HG03565 (cell line): ENCODE results near the gene PAX8.

Experiments
- ATAC-seq: cut with Tn5 transposase; IDR thresholded peaks from one replicate; pipeline ENCODE4 v1.9.1; 2021; ENCODE audit warnings: mild to moderate bottlenecking, moderate library complexity; ENCODE audit not compliant: unreplicated experiment

PAX8 gene

GRCh38 chr2:113268621-113269360 is 9.9 kb downstream of the PAX8 start:
- ATAC-seq, result no peak

DNA sequence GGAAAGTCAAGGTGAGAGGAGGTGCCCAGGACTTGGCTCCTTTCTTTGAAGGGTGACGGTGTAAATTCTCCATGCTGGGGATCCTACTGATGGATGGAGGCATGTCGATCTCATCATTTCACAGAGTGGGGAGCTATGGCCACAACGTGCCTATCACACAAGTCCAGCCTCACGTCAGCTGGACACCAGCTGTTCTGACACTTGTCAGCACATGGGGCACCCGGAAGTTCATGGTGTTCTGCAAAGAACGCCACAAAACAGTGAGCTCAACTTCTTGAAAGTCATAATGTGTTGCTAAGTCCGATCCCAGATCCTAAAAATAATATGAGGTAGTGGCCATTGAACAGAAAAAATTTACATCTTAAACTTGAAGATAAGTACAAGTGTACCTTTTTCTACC is 12.3 kb downstream of the PAX8 start:
- ATAC-seq, result no peak

DNA sequence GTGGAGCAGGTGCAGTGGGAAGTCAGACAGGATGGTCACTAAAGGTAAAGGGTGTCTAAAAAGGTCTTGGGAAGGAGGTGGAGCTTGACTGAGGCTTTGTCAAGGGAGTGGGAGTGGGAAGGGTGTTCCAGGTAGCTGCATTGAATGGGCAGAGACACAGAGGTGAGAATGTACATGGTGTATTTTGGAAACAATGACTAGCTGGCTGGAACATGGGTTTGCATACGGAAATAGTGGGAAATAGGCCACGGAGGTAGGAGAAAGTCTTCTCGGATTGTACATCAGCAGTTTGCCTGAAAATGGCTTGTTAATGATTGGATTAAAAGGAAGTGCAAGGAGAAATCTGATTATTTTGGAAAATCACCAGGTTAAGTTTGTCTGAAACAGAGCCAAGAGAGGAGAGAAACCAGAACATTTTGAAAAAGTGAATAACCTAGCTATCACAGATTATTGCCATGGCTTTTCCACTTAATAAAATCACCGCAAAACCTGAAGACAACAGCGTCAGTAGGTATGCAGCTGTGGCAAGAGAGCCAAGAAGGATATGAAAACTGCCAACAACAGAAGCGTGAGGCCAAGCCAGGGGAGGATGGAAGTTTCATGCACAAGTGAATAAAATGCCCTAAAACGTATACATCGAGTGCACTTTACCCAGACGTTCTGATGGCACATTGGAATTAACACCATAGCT is 13.9 kb downstream of the PAX8 start:
- no peak for ATAC-seq

- ATAC-seq, result no peak
Observed at GRCh38 chr2:113263546-113263945, 15.2 kb downstream of the PAX8 start.

DNA sequence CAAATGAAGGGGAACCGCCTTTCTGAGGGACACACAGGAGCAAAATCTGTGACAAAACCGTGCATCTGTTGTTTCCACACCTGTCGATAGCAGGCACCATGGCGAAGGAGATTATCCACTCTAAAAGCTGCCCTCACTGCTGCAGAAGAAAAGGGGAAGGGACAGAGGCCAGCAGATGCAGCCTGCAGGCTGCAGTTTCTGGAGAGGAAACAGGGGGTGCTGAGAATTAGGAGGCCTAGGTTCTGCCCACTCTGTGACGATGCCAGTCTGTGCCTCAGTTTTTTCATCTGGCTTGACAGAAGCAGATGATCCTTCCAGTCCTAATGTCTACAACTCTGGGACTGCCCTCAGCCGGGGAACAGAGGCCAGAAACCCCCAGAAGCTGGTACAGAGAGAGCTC is 17.7 kb downstream of the PAX8 start:
- no peak for ATAC-seq

GRCh38 chr2:113258471-113259147 is 20.1 kb downstream of the PAX8 start:
- ATAC-seq, result no peak

GRCh38 chr2:113257516-113258264 is 21.0 kb downstream of the PAX8 start:
- ATAC-seq, result no peak

DNA sequence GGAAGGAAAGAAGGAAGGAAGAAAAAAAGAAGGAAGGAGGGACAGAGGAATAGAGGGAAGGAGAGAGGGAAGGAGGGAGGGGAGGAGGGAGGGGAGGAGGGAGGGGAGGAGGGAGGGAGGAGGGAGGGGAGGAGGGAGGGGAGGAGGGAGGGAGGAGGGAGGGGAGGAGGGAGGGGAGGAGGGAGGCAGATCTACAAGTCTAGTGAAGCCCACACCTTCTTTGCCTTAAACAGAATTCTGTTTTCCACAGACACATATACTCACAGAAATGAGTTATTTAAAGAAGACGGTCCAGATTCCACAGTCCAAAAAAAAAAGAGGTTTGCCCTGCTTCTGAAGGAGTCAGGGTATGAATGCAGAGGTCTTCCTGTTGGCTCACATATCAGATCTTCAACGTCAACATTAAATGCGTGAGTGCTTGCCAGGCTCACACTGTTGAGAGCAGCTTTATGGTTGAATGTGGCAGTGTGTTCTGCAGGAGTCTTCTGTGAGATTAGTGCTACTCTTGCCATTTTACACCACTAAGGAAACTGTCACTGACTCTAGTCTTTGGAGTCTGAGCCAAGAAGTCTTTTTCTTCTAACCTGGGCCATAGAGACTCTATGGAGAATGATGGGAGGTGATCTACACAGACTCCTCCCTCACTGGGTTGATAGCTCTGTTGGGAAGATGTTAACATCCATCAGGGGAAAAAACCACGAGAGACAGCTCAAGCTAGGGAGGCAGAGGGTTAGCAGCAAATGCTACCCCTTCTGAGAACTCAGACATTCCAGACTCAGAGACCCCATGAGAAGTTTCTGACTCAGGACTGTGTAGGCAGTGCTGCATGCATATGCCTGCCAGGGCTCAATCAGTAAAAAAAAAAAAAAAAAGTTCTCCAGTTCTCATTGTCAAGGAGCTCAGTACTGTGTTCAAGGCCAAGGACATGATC is 23.3 kb downstream of the PAX8 start:
- ATAC-seq, result no peak

DNA sequence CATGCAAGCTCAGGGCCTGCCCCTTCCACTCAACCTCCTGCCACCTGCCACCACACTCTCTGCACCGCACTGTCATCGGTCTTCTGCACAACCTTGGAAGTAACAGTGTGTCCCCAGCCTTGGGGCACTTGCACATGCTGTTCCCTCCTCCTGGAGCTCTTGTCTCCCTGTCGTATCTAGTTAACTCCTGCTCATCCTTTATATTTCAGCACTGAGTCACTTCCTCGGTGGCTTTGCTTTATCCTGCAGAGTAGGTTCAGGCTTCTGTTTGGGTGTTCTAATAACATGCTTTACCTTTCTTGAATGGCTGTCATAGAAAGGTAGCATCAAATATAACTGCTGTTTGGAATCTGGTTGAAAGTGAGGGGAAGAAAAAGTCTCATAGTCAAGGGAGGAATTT is 25.3 kb downstream of the PAX8 start:
- ATAC-seq, result no peak

DNA sequence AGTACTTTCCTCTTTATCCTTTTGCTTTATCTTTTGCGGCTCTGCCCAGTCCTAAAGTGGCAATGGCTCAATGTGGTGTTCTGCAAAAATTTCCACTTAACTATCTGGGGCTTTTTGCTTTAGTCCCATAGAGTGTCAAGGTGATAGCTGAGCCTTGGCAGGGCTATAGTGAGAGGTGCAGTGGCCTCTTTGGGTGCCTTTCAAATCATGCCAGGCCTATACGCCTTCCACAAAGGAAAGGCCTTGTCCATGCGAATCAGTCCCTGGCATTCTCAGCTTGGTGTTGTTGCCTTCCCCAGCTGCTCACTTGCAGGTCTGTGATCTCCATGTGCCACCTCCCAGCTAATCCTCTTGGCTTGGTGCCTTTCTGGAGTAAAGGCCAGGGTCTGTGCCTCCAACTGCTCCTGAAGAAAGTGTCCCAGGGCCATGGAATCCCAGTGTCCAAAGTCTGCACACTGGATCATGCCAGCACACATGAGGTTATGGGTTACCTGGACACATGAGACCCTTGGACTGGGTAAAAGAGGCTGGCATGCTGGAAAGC is 26.6 kb downstream of the PAX8 start:
- no peak for ATAC-seq

DNA sequence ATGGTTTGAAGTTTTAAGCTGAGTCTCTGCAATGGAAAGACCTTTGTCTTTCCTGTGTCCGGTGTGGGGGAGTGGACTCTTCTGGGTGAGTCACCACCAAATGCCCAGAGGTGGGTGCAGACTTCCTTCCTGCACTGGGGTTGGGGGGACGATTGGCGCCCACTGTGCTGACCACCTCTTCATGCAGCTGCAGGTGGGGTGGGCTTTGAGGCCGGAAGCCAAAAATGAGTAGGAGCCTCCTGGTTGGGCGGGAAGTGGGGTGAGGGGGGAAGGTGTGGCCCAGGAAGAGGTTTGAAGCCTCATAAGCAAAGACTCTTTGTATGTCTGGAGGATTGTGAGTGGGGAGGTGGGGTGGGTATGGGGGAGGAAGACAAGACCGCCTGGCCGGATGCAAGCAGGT is 27.6 kb downstream of the PAX8 start:
- no peak for ATAC-seq

DNA sequence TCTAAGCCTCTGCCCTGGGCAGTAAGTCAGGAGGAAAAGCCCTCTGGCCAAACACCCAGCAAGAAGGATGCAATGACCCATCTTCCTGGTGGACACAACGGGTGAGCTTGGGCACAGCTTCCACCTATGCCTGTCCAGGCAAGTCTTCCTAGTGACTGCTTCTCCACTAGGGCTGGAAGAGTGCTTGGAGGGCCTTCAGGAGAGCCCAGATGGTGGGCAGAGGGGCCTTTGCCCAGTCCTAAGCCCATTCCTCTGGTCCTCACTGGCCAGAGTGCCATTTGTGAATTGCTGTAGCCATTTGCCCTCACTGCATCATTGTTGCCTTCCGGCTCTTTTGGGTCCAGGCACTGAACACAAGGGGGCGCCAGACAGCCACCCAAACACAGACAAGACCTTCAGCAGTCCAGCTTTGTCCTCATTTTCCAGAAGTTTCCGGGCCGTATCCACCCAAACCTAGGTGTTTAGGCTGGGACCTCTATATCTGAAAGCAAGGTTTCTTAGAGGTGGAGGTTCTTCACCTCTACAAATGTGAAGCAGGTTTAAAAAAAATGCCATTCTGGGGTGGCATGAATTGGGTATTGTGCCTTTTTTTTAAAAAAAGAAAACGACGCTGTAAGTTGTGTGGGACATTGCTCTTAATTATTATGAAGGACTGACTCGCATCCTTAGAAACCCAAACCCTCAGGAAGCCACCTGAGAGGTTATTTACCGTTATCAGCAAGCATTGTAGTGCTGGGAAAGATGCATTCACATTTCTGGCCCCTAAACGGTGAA is 29.5 kb downstream of the PAX8 start:
- ATAC-seq, result no peak

- no peak for ATAC-seq
Observed at GRCh38 chr2:113246606-113247005, 32.1 kb downstream of the PAX8 start.

DNA sequence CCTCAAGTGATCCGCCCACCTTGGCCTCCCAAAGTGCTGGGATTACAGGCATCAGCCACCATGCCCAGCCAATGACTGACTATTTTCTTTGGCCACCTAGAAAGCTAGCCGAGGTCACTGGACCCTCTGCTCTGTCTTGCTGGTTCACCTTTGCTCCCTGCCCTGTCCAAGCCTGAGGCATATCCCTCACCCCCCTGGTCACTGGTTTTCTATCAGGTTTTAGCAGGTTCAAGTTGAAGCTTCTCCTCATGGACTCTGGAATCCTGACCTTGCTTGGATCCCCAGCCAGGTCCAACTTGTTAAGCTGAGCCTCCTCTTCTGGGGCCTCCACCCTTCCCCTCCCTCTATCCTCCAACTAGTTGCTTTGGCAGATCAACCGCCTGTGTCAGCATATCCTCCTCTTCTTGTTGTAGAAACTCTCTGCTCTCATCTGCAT is 33.4 kb downstream of the PAX8 start:
- ATAC-seq, result no peak

- no peak for ATAC-seq
Observed at GRCh38 chr2:113242327-113242726, 36.4 kb downstream of the PAX8 start.

DNA sequence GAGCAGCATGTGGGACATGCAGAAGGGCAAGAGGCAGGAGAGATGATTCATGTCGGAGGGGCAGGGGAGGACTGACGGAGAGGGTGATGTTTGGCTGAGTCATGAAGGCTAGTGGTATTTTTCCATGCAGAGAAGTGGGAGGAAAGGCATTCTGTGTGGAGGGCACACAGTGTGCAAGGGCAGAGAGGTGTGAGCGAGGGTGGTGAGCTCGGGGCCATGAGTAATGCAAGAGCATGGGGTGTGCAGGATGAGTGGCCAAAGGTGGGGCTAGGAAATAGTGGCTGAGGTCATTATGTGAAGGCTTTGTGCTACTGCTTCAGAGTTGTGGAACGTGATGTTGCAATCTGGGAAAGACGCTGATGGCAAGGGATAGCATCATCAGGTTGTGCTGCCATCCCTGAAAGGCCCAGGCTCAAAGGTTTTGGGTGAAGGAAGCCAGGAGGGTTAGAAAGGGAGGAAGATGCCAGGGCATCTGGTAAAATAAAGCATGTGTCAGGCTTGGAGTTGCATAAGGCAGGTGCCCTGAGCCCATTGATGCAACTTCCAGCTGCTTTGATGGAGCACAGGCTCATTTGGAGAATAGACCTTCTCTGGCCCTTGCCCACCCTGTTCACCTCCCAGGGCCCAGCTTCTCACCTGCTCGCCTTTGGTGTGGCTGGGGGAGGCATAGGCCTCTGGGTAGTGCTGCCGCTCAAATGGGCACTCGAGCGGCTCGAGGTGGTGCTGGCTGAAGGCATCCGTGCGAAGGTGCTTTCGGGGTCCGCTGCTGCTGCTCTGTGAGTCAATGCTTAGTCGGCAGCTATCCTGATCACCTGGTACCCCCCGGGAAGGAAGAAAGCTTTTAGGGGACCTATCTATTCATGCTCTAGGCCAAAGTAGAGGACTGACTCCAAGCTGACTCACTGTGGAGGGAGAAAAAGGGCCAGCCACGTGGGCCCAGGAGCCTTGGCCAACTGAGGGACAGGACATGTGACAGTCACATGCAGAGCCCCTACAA is 37.5 kb downstream of the PAX8 start:
- ATAC-seq, result no peak

DNA sequence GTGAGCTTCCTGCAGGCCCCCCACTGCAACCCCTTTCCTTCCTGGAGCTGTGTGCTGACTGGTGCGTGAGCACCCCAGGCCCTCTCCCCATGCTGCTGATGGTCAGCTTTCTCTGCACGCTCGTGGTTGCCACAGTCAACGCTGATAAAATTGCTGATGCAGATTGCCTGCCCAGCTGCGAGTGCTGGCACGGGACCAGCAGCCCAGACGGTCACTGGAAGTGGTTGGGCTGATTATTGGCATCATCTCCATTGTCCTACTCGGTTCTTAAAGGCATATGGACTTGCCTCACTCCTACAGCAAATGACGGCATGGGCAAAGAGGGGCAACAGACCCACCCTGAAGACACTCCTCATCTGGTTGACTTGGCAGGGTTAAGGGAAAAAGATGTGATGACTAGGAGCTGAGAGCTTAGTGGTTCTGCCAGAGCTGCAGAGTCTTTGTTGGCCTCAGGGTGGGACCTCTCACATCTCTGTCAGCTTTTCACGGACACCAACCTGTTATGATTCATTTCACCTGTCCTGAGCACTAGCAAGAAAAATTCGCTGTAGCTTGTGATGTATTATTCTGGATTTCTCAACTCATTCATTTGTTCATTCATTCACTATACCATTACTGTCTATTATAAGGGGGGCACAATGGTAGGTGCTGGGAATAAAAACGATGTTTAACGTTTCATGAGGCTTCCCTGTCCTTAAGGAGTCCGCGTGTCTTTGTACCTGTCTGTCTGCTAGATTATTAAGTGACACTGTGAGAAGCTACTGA is 38.4 kb downstream of the PAX8 start:
- no peak for ATAC-seq
